A549 (cell line): ENCODE data around the gene GET4. TPM values are rescaled to one million over a fixed set of nuclear protein-coding genes. Genes with fewer than 3 reads are reported as not detected.

Experiments used
- CBX2 ChIP-seq: fragments of 200-600 bp; sonication (generic); IDR thresholded peaks from 2 replicates; pipeline ENCODE4 v1.6.1; 2016; ENCODE audit warnings: low read depth, mild to moderate bottlenecking, borderline replicate concordance
- CHD2 ChIP-seq: fragments of 150-350 bp; IDR thresholded peaks from 2 replicates; pipeline ENCODE4 v1.6.1; 2014; ENCODE audit warnings: low read length; ENCODE audit not compliant: partially characterized antibody
- EHMT2 ChIP-seq: fragments of 200-600 bp; sonication (generic); IDR thresholded peaks from 2 replicates; pipeline ENCODE4 v1.6.1; 2016; ENCODE audit warnings: antibody characterized with exemption, low read depth, mild to moderate bottlenecking, moderate library complexity
- EP300 ChIP-seq, 2 experiments: fragments of >200 bp; sonication (Bioruptor Twin); formaldehyde crosslinking; IDR thresholded peaks; 2 replicates in 1 of 2; 3 replicates in 1 of 2; pipeline ENCODE4 v1.6.1; 2016 to 2017
- ESRRA ChIP-seq: fragments of 150-350 bp; IDR thresholded peaks from 2 replicates; pipeline ENCODE4 v1.6.1; 2014; ENCODE audit warnings: mild to moderate bottlenecking, low read length, borderline replicate concordance
- FOSB ChIP-seq: fragments of 250-450 bp; sonication (Bioruptor Pico); IDR thresholded peaks from 2 replicates; pipeline ENCODE4 v1.5.0; 2020; ENCODE audit warnings: mild to moderate bottlenecking, moderate library complexity
- FOSL2 ChIP-seq, 2 experiments: fragments of 450-650 bp in 1 of 2; fragments of >200 bp in 1 of 2; sonication (Bioruptor Twin) in 1 of 2; formaldehyde crosslinking; IDR thresholded peaks; 2 replicates each; pipeline versions ENCODE4 v1.5.0 to v1.6.1; 2016 to 2020; ENCODE audit warnings: mild to moderate bottlenecking in 1 of 2, moderate library complexity in 1 of 2
- FOXS1 ChIP-seq: fragments of 250-450 bp; sonication (Bioruptor Pico); IDR thresholded peaks from 2 replicates; pipeline ENCODE4 v1.5.0; 2020; ENCODE audit warnings: mild to moderate bottlenecking, moderate library complexity
- GATA3 ChIP-seq: IDR thresholded peaks from 2 replicates; pipeline ENCODE4 v1.6.1; 2012; ENCODE audit warnings: borderline replicate concordance
- HEYL ChIP-seq: fragments of 250-450 bp; sonication (Bioruptor Pico); IDR thresholded peaks from 2 replicates; pipeline ENCODE4 v1.8.0; 2021; ENCODE audit warnings: mild to moderate bottlenecking, moderate library complexity
- PHF8 ChIP-seq: fragments of 200-600 bp; sonication (generic); IDR thresholded peaks from 2 replicates; pipeline ENCODE4 v1.6.1; 2016; ENCODE audit warnings: low read depth, mild to moderate bottlenecking, antibody characterized with exemption, moderate library complexity, borderline replicate concordance
- RARB ChIP-seq: fragments of 250-450 bp; sonication (Bioruptor Pico); IDR thresholded peaks from 2 replicates; pipeline ENCODE4 v1.8.0; 2021; ENCODE audit warnings: mild to moderate bottlenecking, moderate library complexity
- SMC3 ChIP-seq: fragments of >200 bp; sonication (Bioruptor Twin); formaldehyde crosslinking; IDR thresholded peaks from 3 replicates; pipeline ENCODE4 v1.6.1; 2018; ENCODE audit warnings: inconsistent platforms
- ZC3H11A ChIP-seq: fragments of 450-650 bp; IDR thresholded peaks from 2 replicates; pipeline ENCODE4 v1.6.1; 2014; ENCODE audit warnings: antibody characterized with exemption, mild to moderate bottlenecking
- ZNF302 ChIP-seq: fragments of 250-450 bp; sonication (Bioruptor Pico); IDR thresholded peaks from 2 replicates; pipeline ENCODE4 v1.9.0; 2021; ENCODE audit warnings: inconsistent platforms, mild to moderate bottlenecking, moderate library complexity
- polyA plus RNA-seq, 4 experiments: library from polyadenylated mRNA; depleted of rRNA in 3 of 4; stranded (reverse); fragments of >200 nt; fragmentation: RNase III in 1 of 4; extraction: RNeasy Plus Mini Kit Qiagen cat#74134 plus additional on column Dnase treatment in 1 of 4; gene quantifications; 2 replicates in 3 of 4; 3 replicates in 1 of 4; pipeline ENCODE4 v1.2.3, GENCODE V29; 2011 to 2017
- TF ChIP-seq, protein P1 (sequence below): fragments of 150-350 bp; IDR thresholded peaks from 2 replicates; pipeline ENCODE4 v1.6.1; 2014; ENCODE audit warnings: low read depth, mild to moderate bottlenecking, low read length
- TF ChIP-seq, protein P2 (sequence below): fragments of >200 bp; sonication (Bioruptor Twin); formaldehyde crosslinking; IDR thresholded peaks from 3 replicates; pipeline ENCODE4 v1.5.1; 2016
- TF ChIP-seq, protein P3 (sequence below): fragments of >200 bp; sonication (Bioruptor Twin); formaldehyde crosslinking; IDR thresholded peaks from 2 replicates; pipeline ENCODE4 v1.6.1; 2016
- TF ChIP-seq, protein P4 (sequence below): fragments of >200 bp; sonication (Bioruptor Twin); formaldehyde crosslinking; IDR thresholded peaks from 3 replicates; pipeline ENCODE4 v1.6.1; 2016
- TF ChIP-seq, protein P5 (sequence below): fragments of 200-600 bp; sonication (generic); IDR thresholded peaks from 2 replicates; pipeline ENCODE4 v1.6.1; 2016; ENCODE audit warnings: antibody characterized with exemption, mild to moderate bottlenecking, moderate library complexity
- TF ChIP-seq, protein P6 (sequence below): IDR thresholded peaks from 2 replicates; pipeline ENCODE4 v1.6.1; 2012

GET4 gene
- polyA plus RNA-seq, 2 of the 4 experiments (the other 2 are of a cell fraction) = 26.1 to 37.0 TPM

DNA sequence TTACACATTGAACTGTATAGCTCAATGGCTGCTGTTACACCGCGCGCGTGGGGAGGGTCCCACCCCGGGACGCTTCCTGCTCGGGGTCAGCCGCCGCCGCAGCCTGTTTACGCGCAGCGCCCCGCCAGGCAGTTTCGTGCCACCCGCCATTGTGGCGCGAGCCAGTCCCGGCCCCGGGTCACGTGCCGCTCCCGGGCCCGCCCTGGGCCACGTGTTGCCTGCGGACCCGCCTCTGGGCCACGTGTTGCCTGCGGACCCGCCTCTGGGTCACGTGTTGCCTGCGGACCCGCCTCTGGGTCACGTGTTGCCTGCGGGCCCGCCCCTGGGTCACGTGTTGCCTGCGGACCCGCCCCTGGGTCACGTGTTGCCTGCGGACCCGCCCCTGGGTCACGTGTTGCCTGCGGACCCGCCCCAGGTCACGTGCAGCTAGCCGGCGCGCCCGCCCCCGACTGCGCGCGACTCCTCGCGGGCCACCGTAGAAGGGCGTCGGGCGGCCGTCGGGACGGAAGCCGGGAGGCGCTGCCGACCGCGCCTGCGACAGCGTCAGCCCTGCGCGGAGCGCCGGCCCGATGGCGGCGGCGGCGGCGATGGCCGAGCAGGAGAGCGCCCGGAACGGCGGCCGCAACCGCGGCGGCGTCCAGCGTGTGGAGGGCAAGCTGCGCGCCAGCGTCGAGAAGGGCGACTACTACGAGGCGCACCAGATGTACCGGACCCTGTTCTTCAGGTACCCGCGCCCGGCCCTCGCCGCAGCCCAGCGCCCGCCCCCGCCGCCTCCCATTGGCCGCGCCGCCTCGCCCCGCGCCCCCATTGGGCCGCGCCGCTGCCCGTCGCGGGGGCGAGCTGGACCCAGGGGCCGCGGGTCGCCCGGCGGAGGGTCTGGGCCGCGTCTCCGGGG lies at the start of gene GET4 (continued):
- no peak for TF ChIP-seq HEYL
- peak; percentile 54 for TF ChIP-seq GATA3
- TF ChIP-seq, protein P1, sequence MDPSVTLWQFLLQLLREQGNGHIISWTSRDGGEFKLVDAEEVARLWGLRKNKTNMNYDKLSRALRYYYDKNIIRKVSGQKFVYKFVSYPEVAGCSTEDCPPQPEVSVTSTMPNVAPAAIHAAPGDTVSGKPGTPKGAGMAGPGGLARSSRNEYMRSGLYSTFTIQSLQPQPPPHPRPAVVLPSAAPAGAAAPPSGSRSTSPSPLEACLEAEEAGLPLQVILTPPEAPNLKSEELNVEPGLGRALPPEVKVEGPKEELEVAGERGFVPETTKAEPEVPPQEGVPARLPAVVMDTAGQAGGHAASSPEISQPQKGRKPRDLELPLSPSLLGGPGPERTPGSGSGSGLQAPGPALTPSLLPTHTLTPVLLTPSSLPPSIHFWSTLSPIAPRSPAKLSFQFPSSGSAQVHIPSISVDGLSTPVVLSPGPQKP = no peak
- TF ChIP-seq, protein P2, sequence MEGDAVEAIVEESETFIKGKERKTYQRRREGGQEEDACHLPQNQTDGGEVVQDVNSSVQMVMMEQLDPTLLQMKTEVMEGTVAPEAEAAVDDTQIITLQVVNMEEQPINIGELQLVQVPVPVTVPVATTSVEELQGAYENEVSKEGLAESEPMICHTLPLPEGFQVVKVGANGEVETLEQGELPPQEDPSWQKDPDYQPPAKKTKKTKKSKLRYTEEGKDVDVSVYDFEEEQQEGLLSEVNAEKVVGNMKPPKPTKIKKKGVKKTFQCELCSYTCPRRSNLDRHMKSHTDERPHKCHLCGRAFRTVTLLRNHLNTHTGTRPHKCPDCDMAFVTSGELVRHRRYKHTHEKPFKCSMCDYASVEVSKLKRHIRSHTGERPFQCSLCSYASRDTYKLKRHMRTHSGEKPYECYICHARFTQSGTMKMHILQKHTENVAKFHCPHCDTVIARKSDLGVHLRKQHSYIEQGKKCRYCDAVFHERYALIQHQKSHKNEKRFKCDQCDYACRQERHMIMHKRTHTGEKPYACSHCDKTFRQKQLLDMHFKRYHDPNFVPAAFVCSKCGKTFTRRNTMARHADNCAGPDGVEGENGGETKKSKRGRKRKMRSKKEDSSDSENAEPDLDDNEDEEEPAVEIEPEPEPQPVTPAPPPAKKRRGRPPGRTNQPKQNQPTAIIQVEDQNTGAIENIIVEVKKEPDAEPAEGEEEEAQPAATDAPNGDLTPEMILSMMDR = peak; percentile 24; the same call in 2 of the 3 replicates
- TF ChIP-seq, protein P3, sequence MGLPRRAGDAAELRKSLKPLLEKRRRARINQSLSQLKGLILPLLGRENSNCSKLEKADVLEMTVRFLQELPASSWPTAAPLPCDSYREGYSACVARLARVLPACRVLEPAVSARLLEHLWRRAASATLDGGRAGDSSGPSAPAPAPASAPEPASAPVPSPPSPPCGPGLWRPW = no peak
- TF ChIP-seq, protein P4, sequence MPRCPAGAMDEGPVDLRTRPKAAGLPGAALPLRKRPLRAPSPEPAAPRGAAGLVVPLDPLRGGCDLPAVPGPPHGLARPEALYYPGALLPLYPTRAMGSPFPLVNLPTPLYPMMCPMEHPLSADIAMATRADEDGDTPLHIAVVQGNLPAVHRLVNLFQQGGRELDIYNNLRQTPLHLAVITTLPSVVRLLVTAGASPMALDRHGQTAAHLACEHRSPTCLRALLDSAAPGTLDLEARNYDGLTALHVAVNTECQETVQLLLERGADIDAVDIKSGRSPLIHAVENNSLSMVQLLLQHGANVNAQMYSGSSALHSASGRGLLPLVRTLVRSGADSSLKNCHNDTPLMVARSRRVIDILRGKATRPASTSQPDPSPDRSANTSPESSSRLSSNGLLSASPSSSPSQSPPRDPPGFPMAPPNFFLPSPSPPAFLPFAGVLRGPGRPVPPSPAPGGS = peak; percentile 81
- TF ChIP-seq FOSL2 (IDR thresholded peaks at IDR 0.05) = no peak
- TF ChIP-seq FOSL2 (CRISPR knock-in tag; IDR thresholded peaks at IDR 0.05) = peak; percentile 3; the same call in 1 of the 2 replicates
- no peak for TF ChIP-seq ESRRA
- TF ChIP-seq EP300 (IDR thresholded peaks at IDR 0.05) = no peak
- TF ChIP-seq, protein P5, sequence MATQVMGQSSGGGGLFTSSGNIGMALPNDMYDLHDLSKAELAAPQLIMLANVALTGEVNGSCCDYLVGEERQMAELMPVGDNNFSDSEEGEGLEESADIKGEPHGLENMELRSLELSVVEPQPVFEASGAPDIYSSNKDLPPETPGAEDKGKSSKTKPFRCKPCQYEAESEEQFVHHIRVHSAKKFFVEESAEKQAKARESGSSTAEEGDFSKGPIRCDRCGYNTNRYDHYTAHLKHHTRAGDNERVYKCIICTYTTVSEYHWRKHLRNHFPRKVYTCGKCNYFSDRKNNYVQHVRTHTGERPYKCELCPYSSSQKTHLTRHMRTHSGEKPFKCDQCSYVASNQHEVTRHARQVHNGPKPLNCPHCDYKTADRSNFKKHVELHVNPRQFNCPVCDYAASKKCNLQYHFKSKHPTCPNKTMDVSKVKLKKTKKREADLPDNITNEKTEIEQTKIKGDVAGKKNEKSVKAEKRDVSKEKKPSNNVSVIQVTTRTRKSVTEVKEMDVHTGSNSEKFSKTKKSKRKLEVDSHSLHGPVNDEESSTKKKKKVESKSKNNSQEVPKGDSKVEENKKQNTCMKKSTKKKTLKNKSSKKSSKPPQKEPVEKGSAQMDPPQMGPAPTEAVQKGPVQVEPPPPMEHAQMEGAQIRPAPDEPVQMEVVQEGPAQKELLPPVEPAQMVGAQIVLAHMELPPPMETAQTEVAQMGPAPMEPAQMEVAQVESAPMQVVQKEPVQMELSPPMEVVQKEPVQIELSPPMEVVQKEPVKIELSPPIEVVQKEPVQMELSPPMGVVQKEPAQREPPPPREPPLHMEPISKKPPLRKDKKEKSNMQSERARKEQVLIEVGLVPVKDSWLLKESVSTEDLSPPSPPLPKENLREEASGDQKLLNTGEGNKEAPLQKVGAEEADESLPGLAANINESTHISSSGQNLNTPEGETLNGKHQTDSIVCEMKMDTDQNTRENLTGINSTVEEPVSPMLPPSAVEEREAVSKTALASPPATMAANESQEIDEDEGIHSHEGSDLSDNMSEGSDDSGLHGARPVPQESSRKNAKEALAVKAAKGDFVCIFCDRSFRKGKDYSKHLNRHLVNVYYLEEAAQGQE = peak; percentile 67
- TF ChIP-seq, protein P6, sequence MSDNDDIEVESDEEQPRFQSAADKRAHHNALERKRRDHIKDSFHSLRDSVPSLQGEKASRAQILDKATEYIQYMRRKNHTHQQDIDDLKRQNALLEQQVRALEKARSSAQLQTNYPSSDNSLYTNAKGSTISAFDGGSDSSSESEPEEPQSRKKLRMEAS = peak; percentile 97
- no peak for TF ChIP-seq CBX2
- TF ChIP-seq FOXS1 (CRISPR knock-in tag) = no peak
- peak; percentile 71; the same call in 1 of the 2 replicates for TF ChIP-seq PHF8
- TF ChIP-seq FOSB = no peak
- no peak for TF ChIP-seq ZNF302 (CRISPR knock-in tag)
- no peak for TF ChIP-seq CHD2
- no peak for TF ChIP-seq RARB (CRISPR knock-in tag)
- no peak for TF ChIP-seq ZC3H11A
- TF ChIP-seq EHMT2 = no peak
- TF ChIP-seq SMC3 = no peak
- TF ChIP-seq, all 56 proteins: peak for 15
